Epithelial cell of esophagus (primary cell): ENCODE results near the gene ZNRF4.

Experiments used
- DNase-seq: peaks from one replicate; pipeline ENCODE4 v3.0.0; 2010; ENCODE audit warnings: low read depth
- H3K4me3 ChIP-seq: 2 replicates; pipeline ENCODE4 v1.5.1; 2011; ENCODE audit warnings: mild to moderate bottlenecking, low read length, control low read depth
- TF ChIP-seq, protein P1 (sequence below): IDR thresholded peaks from 2 replicates; pipeline ENCODE4 v1.5.1; 2011; ENCODE audit warnings: low read depth, mild to moderate bottlenecking, low read length, control low read depth, inconsistent platforms; ENCODE audit not compliant: insufficient read depth; ENCODE audit errors: missing control alignments

Gene ZNRF4

DNA sequence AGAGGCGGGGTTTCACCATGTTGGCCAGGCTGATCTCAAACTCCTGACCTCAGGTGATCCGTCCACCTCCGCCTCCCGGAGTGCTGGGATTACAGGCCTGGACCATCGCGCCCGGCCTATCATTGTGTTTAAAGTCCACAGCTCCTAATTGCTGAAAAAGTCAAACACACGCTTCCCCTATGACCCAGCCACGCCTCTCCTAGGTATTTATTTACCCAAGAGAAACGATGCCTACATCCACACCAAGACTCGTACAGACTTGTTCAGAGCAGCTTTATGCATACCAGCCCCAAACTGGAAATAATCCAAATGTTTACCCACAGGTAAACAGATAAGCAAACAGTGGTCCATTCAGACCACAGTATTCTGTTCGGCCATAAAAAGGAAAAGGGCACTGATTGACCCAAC is 15.1 kb downstream of the ZNRF4 start:
- peak; percentile 82 for DNase-seq
- no peak overlapping the region for H3K4me3 ChIP-seq
- TF ChIP-seq, protein P1, sequence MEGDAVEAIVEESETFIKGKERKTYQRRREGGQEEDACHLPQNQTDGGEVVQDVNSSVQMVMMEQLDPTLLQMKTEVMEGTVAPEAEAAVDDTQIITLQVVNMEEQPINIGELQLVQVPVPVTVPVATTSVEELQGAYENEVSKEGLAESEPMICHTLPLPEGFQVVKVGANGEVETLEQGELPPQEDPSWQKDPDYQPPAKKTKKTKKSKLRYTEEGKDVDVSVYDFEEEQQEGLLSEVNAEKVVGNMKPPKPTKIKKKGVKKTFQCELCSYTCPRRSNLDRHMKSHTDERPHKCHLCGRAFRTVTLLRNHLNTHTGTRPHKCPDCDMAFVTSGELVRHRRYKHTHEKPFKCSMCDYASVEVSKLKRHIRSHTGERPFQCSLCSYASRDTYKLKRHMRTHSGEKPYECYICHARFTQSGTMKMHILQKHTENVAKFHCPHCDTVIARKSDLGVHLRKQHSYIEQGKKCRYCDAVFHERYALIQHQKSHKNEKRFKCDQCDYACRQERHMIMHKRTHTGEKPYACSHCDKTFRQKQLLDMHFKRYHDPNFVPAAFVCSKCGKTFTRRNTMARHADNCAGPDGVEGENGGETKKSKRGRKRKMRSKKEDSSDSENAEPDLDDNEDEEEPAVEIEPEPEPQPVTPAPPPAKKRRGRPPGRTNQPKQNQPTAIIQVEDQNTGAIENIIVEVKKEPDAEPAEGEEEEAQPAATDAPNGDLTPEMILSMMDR = no peak

DNA sequence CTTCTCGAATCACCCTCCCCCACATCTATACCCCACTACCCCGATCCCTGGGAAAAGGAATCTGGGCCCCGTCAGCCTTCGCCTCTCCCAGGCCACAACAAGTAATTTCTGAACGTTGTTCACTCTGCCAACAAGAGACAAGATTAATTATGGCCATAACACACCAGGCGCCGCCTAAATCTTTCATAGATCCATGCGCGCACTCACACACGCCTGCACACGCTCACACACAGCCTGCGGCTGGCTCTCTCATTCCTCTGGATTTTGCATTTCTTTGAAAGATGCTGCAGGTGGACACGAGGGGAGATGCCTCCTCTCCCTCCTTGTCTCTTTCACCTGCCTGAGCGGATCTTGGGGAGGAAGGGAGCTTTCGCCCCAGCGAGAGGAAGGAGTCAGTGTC is 17.1 kb downstream of the ZNRF4 start:
- TF ChIP-seq, protein P1 = no peak
- H3K4me3 ChIP-seq = no peak overlapping the region
- peak; percentile 62 for DNase-seq

DNA sequence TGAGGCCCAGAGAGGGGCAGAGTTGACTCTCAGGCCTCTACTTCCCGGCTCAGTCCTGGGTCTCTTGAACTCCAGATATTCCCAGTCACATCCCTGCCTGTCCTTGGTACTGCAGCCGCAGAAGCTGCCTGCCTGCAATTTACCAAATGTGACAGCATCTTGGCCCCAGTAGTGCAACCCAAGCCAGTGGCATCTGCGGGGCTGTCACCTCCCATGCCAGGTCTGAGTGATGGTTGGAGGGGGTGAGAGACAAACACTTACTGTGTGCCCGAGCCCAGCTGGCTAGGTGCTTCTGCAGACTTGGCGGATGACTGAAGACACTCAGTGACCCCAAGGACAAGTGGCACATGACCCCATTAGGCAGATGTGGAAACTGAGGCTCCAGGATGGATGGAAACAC is 18.4 kb downstream of the ZNRF4 start:
- H3K4me3 ChIP-seq = no peak overlapping the region
- TF ChIP-seq, protein P1 = no peak
- no peak for DNase-seq

DNA sequence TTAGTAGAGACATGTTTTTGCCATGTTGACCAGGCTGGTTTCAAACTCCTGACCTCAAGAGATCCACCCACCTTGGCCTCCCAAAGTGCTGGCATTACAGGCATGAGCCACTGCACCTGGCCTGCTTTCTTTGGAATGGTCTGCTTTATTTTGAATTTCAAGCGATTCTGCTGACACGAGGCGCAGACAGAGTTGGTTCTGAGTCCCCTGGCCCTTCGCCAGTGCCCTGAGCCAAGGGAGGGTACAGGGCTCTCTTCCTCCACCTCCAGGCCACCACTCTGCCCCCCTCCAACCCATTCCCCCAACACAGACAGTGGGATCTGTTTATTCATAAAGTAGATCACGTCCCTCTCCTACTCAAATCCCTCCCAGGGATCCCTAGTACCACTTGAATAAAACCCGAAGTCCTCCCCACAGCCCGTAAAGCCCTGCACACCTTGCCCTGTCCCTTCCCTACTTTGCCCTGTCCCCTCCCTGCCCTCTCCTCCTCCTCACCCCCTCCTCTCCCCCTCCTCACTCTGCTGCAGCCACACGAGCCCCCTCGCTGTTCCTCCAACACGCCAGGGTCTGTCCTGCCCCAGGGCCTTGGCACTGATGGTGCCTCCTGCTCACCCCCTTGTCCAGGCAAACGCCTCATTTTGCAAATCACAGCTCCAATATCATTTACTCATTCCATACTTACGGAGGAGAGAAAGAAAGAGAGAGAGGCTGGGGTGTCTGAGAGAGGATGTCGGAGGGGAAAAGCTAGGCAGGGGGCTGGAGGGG is 22.4 kb downstream of the ZNRF4 start:
- TF ChIP-seq, protein P1 = no peak
- H3K4me3 ChIP-seq = no peak overlapping the region
- DNase-seq = no peak

DNA sequence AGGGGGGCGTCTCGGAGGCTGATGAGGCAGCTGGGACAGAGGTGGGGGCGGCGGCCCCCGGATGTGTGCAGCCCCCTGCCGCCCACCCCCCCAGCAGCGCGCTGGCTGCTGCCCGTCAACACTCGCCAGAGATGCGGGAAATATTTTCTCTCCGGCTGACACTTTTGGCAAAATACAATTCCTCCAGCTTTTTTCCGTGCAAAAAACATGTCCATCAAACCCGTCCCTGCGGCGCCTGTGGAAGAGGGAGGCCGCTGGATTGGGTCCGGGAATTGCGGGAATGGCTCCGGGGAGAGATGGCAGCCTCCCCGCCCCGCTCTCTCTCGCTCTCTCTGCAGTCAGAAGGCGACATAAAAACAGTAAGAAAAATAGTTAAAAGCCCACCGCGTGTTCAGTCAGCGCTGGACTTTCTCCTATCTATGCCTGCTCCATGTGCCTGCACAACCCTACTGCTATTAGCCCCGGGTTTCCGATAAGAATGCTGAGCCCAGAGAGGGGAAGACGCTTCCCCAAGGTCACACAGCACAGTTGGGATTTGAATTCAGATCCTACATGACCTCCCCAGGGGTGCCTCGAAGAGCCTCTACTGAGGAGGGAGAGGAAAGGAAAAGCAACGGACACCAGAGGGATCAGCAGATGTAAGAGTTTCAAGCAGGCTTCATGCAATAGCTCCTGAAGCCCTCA is 23.2 kb downstream of the ZNRF4 start:
- TF ChIP-seq, protein P1 = no peak
- no peak overlapping the region for H3K4me3 ChIP-seq
- no peak for DNase-seq

DNA sequence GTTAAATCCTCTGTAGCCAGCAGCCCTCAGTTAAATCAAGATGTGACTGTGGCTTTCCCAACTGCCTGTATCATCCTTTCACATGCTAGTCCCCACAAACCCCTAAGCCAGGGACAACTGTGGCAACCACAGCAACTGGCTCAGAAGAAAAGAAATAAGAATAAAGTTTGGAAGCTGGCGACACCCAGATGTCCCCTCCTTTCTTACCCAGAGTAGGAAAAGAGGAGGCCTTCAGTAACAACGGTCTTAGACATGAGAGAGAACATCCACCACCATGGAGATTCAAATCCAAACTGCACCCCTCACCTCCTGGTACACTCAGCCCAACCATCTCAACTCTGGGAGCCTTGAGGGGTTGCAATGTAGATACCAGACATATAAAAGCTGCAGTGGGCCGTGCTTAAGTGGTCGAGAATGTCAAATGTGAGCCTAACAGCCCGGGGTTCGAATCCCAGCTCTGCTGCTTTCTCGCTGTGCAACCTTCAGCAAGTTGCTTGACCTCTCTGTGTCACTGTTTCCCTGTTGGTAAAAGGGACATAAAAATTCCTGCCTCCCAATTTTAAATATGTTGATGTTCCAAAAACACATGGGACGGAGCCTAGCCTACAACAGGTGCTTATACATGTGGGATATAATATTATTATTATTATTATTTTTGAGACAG is 23.8 kb downstream of the ZNRF4 start:
- TF ChIP-seq, protein P1 = no peak
- no peak overlapping the region for H3K4me3 ChIP-seq
- no peak for DNase-seq
